ENCODE results near the gene POLDIP2. TPM values are rescaled to one million over a fixed set of nuclear protein-coding genes. Genes with fewer than 3 reads are reported as not detected.

Gene POLDIP2
- total RNA-seq, 2 experiments from 2014 or later: 88.8 to 89.2 TPM

DNA sequence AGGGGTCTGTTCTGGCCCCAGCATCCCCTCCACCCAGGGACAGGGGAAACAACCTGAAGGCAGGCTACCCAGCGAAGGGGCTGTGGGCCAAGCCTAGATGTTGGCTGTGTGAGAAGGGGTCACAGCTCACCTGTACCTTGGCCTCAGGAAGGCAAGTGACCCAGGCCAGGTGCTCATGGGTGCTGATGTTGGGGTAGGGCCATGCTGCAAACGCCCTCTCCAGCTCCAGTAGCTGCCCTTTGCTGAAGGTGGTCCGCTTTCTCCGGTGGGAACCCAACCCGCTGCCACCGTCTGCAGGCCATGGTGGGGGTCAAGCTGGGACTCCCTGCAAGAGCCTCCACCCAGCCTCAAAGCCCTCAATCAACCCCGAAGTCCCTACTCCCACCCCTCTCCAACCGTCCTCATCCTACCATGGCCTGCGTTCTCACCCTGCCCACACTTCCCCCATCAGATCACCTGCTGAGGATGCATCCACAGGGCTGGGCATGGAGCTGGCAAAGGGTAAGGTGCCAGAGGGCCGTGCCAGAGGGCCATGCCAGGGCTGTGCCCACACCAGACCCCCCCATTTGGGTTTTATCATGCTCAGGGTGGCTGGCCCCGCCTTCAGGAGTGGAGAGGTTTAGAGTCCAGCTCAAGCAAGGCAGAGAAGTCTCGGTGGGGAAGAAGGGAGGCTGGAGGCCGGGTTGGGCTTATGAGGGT lies 7.5 kb upstream of the POLDIP2 start, which contains the start of gene SEBOX:
TSS of gene SEBOX (minus strand) at position 535 of the 699 bp plus-strand sequence. CDS start at position 487, 48 bp downstream.
- Histone ChIP-seq H3K9me2 (ENCODE audit: insufficient read depth, low read length) (no peaks in the 10 kb centered on the region), H3K79me2 (ENCODE audit: insufficient read depth, low read depth, low read length) (no peaks in the 10 kb centered on the region), H3K27ac (ENCODE audit: low read depth, low read length, poor library complexity, severe bottlenecking) (no peak within 1 kb of the TSS), H3K9me3 (ENCODE audit: low read length) (no peaks in the 10 kb centered on the region), H3K4me2 (ENCODE audit: low read length) (no peak within 1 kb of the TSS), H3K36me3 (ENCODE audit: insufficient read depth, low read length) (peaks cover 35% of the 10 kb centered on the region), H2AFZ (ENCODE audit: low read length) (no peak within 1 kb of the TSS), H4K20me1 (ENCODE audit: insufficient read depth, low read length) (no peaks in the 10 kb centered on the region), H3K4me3 (ENCODE audit: low read depth, low read length, poor library complexity, severe bottlenecking) (no peak within 1 kb of the TSS), H3K4me1 (ENCODE audit: insufficient read depth, low read length, poor library complexity, severe bottlenecking) (no peaks in the 10 kb centered on the region)
- CTCF ChIA-PET (ENCODE audit: unreplicated experiment): no interaction called here
- TF ChIP-seq, protein P1, sequence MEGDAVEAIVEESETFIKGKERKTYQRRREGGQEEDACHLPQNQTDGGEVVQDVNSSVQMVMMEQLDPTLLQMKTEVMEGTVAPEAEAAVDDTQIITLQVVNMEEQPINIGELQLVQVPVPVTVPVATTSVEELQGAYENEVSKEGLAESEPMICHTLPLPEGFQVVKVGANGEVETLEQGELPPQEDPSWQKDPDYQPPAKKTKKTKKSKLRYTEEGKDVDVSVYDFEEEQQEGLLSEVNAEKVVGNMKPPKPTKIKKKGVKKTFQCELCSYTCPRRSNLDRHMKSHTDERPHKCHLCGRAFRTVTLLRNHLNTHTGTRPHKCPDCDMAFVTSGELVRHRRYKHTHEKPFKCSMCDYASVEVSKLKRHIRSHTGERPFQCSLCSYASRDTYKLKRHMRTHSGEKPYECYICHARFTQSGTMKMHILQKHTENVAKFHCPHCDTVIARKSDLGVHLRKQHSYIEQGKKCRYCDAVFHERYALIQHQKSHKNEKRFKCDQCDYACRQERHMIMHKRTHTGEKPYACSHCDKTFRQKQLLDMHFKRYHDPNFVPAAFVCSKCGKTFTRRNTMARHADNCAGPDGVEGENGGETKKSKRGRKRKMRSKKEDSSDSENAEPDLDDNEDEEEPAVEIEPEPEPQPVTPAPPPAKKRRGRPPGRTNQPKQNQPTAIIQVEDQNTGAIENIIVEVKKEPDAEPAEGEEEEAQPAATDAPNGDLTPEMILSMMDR (conservative IDR thresholded peaks at IDR 0.05; ENCODE audit: low read length): no peak
- TF ChIP-seq EZH2phosphoT487 (IDR thresholded peaks at IDR 0.05; ENCODE audit: borderline replicate concordance, low read depth, low read length): no peak
- POLR2A ChIA-PET: interaction anchor here (0.6 kb wide), 1 partner anchor 22 kb away, joined by 3 read pairs; no protein-coding TSS in a partner anchor
- no peak for DNase-seq (ENCODE audit: low spot score)
- no TSS peak for BruUV-seq (replicated peaks)
- intact Hi-C loops (cut with micrococcal nuclease; ENCODE audit: unreplicated experiment): no loop called here

DNA sequence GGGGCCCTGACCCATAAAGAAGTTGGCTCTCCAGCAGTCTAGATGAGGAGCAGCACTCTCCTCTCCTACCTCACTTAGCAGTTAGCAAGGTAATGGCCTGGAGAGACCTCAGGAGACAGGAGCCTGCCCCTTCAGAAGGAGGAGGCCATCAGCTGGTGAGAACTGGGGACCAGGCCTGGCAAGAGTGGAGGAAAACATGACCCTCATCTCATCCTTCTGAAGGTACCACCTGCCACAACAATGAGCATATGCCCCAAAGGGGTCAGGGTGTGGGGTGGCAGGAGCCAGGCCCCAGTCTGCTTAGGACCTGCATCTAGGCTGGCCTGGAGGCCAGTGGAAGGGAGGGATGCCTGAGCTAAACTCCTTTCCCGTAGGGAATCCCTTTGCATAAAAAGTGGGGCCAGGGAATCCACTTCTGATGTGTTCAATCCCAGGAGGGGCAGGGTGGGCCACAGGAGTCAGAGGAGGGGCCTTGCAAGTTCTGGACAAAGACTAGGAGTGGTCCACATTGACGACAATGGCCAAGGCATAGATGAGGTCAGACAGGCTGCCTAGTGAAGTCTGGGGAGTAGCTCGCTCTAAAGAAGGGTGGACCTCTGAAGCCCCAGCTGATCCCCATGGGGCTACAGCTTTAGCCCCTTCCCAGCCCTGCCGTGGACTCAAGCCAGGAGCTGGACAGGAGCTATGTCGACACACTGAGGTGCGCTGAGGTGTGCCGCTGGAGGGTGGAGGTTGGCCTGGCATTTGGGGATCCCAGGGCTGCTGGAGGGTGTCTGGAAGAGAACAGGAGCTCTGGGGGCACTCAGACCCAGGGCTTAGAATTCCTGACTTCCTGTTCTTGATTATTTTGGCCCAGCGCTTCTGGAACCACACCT lies 6.7 kb upstream of the POLDIP2 start:
- DNase-seq (ENCODE audit: low spot score): no peak

More for the DNA sequence above, 6.7 kb upstream of the POLDIP2 start:
- CTCF ChIA-PET (ENCODE audit: unreplicated experiment): no interaction called here
- H3K9me2 ChIP-seq (ENCODE audit: insufficient read depth, low read length): no peaks in the 10 kb centered on the region
- TF ChIP-seq EZH2phosphoT487 (IDR thresholded peaks at IDR 0.05; ENCODE audit: borderline replicate concordance, low read depth, low read length): no peak
- TF ChIP-seq, protein P1 (conservative IDR thresholded peaks at IDR 0.05; ENCODE audit: low read length): no peak
- peaks cover 2% of the 10 kb centered on the region; the same call in 1 of the 2 replicates for H3K79me2 ChIP-seq (ENCODE audit: insufficient read depth, low read depth, low read length)
- H3K4me2 ChIP-seq (ENCODE audit: low read length): no peak overlapping the region
- H4K20me1 ChIP-seq (ENCODE audit: insufficient read depth, low read length): no peaks in the 10 kb centered on the region
- no peak overlapping the region for H3K4me3 ChIP-seq (ENCODE audit: low read depth, low read length, poor library complexity, severe bottlenecking)
- H3K36me3 ChIP-seq (ENCODE audit: insufficient read depth, low read length): peaks cover 42% of the 10 kb centered on the region
- no peaks in the 10 kb centered on the region for H3K4me1 ChIP-seq (ENCODE audit: insufficient read depth, low read length, poor library complexity, severe bottlenecking)
- H3K9me3 ChIP-seq (ENCODE audit: low read length): no peaks in the 10 kb centered on the region
- intact Hi-C loops (cut with micrococcal nuclease; ENCODE audit: unreplicated experiment): no loop called here
- BruUV-seq (replicated peaks): no TSS peak
- H3K27ac ChIP-seq (ENCODE audit: low read depth, low read length, poor library complexity, severe bottlenecking): no peak overlapping the region
- POLR2A ChIA-PET: interaction anchor here (0.6 kb wide), 1 partner anchor 22 kb away, joined by 3 read pairs; no protein-coding TSS in a partner anchor
- no peak overlapping the region for H2AFZ ChIP-seq (ENCODE audit: low read length)

Measured in OCI-LY7 (cell line).